ENCODE measurements around the gene FSCN2.

- no peak for TF ChIP-seq CTCF (conservative IDR thresholded peaks at IDR 0.05)
- no peak for TF ChIP-seq EZH2 (IDR thresholded peaks at IDR 0.05; ENCODE audit: low read depth)
These were observed 50.5 kb downstream of the FSCN2 start for GRCh38 chr17:81578561-81579225.
